SK-N-SH (cell line): ENCODE measurements around the gene SLC22A8. TPM values are rescaled to one million over a fixed set of nuclear protein-coding genes. Genes with fewer than 3 reads are reported as not detected.
A peak's percentile ranks its signal among the peaks of the same experiment; 100 is the strongest.

Experiments
- CTCF ChIA-PET: fragments of 300-600, 350-600 bp; formaldehyde crosslinking; extraction: SDS; loops from one replicate; lab custom pipeline; 2021; lab: Yijun Ruan, JAX
- POLR2A ChIA-PET: fragments of 350-600 bp; sonication (Branson Sonifier 250); formaldehyde crosslinking; extraction: SDS; loops from one replicate; lab custom pipeline; 2020; ENCODE audit warnings: antibody characterized with exemption, inconsistent platforms; lab: Yijun Ruan, JAX
- DNase-seq: peaks from one replicate; pipeline ENCODE4 v3.0.0; 2012
- H2AFZ ChIP-seq: fragments of 200-600 bp; sonication (generic); 2 replicates; pipeline ENCODE4 v1.8.1; 2016; ENCODE audit warnings: antibody characterized with exemption, mild to moderate bottlenecking, low read depth
- H3F3A ChIP-seq: fragments of 200-600 bp; sonication (generic); replicated peaks from 2 replicates; pipeline ENCODE3; 2016; ENCODE audit warnings: antibody characterized with exemption, mild to moderate bottlenecking; ENCODE audit not compliant: insufficient read depth
- H3K27ac ChIP-seq, 2 experiments: fragments of 200-500 bp in 1 of 2; fragments of 200-600 bp in 1 of 2; sonication (Bioruptor generic) in 1 of 2; sonication (generic), shearing (Covaris generic) in 1 of 2; 2 replicates each; pipeline versions ENCODE4 v1.5.1 to v1.6.1; 2014 to 2016; ENCODE audit warnings: low read depth in 2 of 2, inconsistent platforms in 1 of 2, low read length in 1 of 2, mild to moderate bottlenecking in 1 of 2, mixed read lengths in 1 of 2
- H3K27me3 ChIP-seq: fragments of 200-600 bp; sonication (generic), shearing (Covaris generic); 2 replicates; pipeline ENCODE4 v1.6.1; 2016; ENCODE audit warnings: mixed run types; ENCODE audit not compliant: insufficient read depth
- H3K36me3 ChIP-seq, 2 experiments: fragments of 200-500 bp in 1 of 2; fragments of 200-600 bp in 1 of 2; sonication (Bioruptor generic) in 1 of 2; sonication (generic) in 1 of 2; replicated peaks in 1 of 2; 2 replicates each; pipeline versions ENCODE3 to v1.5.1; 2014 to 2016; ENCODE audit warnings: low read length in 1 of 2, mild to moderate bottlenecking in 1 of 2; ENCODE audit not compliant: insufficient read depth in 2 of 2, control insufficient read depth in 1 of 2
- H3K4me1 ChIP-seq, 2 experiments: fragments of 200-500 bp in 1 of 2; fragments of 200-600 bp in 1 of 2; sonication (Bioruptor generic) in 1 of 2; sonication (generic), shearing (Covaris generic) in 1 of 2; 2 replicates each; pipeline versions ENCODE4 v1.5.1 to v1.6.1; 2014 to 2016; ENCODE audit warnings: low read depth in 1 of 2, low read length in 1 of 2, mixed run types in 1 of 2; ENCODE audit not compliant: insufficient read depth in 2 of 2, control insufficient read depth in 1 of 2
- H3K4me2 ChIP-seq: fragments of 200-600 bp; sonication (generic), shearing (Covaris generic); 2 replicates; pipeline ENCODE4 v1.6.1; 2017; ENCODE audit warnings: mixed run types
- H3K4me3 ChIP-seq, 2 experiments: fragments of 200-500 bp in 1 of 2; fragments of 200-600 bp in 1 of 2; sonication (Bioruptor generic) in 1 of 2; sonication (generic), shearing (Covaris generic) in 1 of 2; 2 replicates each; pipeline versions ENCODE4 v1.5.1 to v1.8.1; 2014 to 2016; ENCODE audit warnings: low read depth in 2 of 2, inconsistent platforms in 1 of 2, low read length in 1 of 2, mild to moderate bottlenecking in 1 of 2, mixed read lengths in 1 of 2, moderate library complexity in 1 of 2
- H3K79me2 ChIP-seq: fragments of 200-600 bp; sonication (generic); 2 replicates; pipeline ENCODE4 v1.8.1; 2017; ENCODE audit warnings: mild to moderate bottlenecking; ENCODE audit not compliant: insufficient read depth
- H3K9ac ChIP-seq: fragments of 200-600 bp; sonication (generic); 2 replicates; pipeline ENCODE4 v1.6.1; 2017; ENCODE audit warnings: mixed run types
- H3K9me2 ChIP-seq: fragments of 200-600 bp; sonication (generic); 2 replicates; pipeline ENCODE4 v1.6.1; 2017; ENCODE audit warnings: mixed run types
- H3K9me3 ChIP-seq: fragments of 200-600 bp; sonication (generic); 2 replicates; pipeline ENCODE4 v1.6.1; 2017; ENCODE audit warnings: mixed run types, mild to moderate bottlenecking, moderate library complexity
- H4K20me1 ChIP-seq: fragments of 200-600 bp; sonication (generic); 2 replicates; pipeline ENCODE4 v1.6.1; 2017; ENCODE audit warnings: mild to moderate bottlenecking, mixed run types; ENCODE audit not compliant: insufficient read depth
- EP300 ChIP-seq, 2 experiments: IDR thresholded peaks; 2 replicates each; pipeline versions ENCODE4 v1.4.0 to v1.6.1; 2012; ENCODE audit warnings: borderline replicate concordance in 1 of 2, low read depth in 1 of 2, low read length in 1 of 2
- EZH2phosphoT487 ChIP-seq: fragments of 200-600 bp; sonication (generic); IDR thresholded peaks from 2 replicates; pipeline ENCODE4 v1.6.1; 2017; ENCODE audit warnings: low read depth, mixed run types, mild to moderate bottlenecking, antibody characterized with exemption, moderate library complexity, borderline replicate concordance
- FOSL2 ChIP-seq: IDR thresholded peaks from 2 replicates; pipeline ENCODE4 v1.4.0; 2012; ENCODE audit warnings: low read depth, mild to moderate bottlenecking, moderate library complexity, borderline replicate concordance
- FOXJ3 ChIP-seq: sonication (generic); formaldehyde crosslinking; IDR thresholded peaks from 2 replicates; pipeline ENCODE4 v1.5.1; 2020; ENCODE audit warnings: mild to moderate bottlenecking, missing genetic modification reagents
- GABPA ChIP-seq: IDR thresholded peaks from 2 replicates; pipeline ENCODE4 v1.4.0; 2012; ENCODE audit warnings: low read depth, mild to moderate bottlenecking
- GATA2 ChIP-seq: sonication (generic); formaldehyde crosslinking; IDR thresholded peaks from 2 replicates; pipeline ENCODE4 v1.5.0; 2020; ENCODE audit warnings: mild to moderate bottlenecking, missing genetic modification reagents
- NFIC ChIP-seq: IDR thresholded peaks from 2 replicates; pipeline ENCODE4 v1.4.0; 2012; ENCODE audit warnings: borderline replicate concordance
- NRF1 ChIP-seq: IDR thresholded peaks from 2 replicates; pipeline ENCODE4 v1.6.1; 2012; ENCODE audit warnings: low read depth, mild to moderate bottlenecking, low read length
- RAD21 ChIP-seq: IDR thresholded peaks from 2 replicates; pipeline ENCODE4 v1.6.1; 2012; ENCODE audit warnings: mild to moderate bottlenecking, low read length
- RCOR1 ChIP-seq: fragments of 150-350 bp; IDR thresholded peaks from 2 replicates; pipeline ENCODE4 v1.6.1; 2017; ENCODE audit warnings: antibody characterized with exemption, low read length
- RFX5 ChIP-seq: IDR thresholded peaks from 2 replicates; pipeline ENCODE4 v1.6.1; 2012; ENCODE audit warnings: mild to moderate bottlenecking, improper control_type of control experiment, low read length
- TAF1 ChIP-seq: IDR thresholded peaks from 2 replicates; pipeline ENCODE4 v1.6.1; 2012; ENCODE audit warnings: low read depth, mild to moderate bottlenecking, low read length, moderate library complexity, borderline replicate concordance
- YY1 ChIP-seq: IDR thresholded peaks from 2 replicates; pipeline ENCODE4 v1.4.0; 2012; ENCODE audit warnings: low read depth, mild to moderate bottlenecking
- WGBS: methylation state at CpG from one replicate; pipeline ENCODE4 v1.1.6; 2017; ENCODE audit warnings: low lambda C conversion rate; 5-methylcytosine and 5-hydroxymethylcytosine counted together
- polyA plus RNA-seq, 3 experiments: library from polyadenylated mRNA; depleted of rRNA; stranded (reverse); fragments of >200 nt; gene quantifications; 2 replicates each; pipeline ENCODE4 v1.2.3, GENCODE V29; 2012
- TF ChIP-seq, protein P1 (sequence below): IDR thresholded peaks from 2 replicates; pipeline ENCODE4; 2012

Gene SLC22A8
- polyA plus RNA-seq, 1 of the 3 experiments (the other 2 are of a cell fraction) = not detected

GRCh38 chr11:63017306-63017974 lies 1.8 kb upstream of the SLC22A8 start:
- no peaks in the 10 kb centered on the region for H3F3A ChIP-seq
- no peaks in the 10 kb centered on the region for H3K9me3 ChIP-seq
- 0% methylated on average over 7 of the region's 8 CpGs for WGBS
- CTCF ChIA-PET = interaction anchor here (1.2 to 8.5 kb wide), 5 partner anchors 10 to 106 kb away, joined by 3 to 751 read pairs (median 94); partner anchors contain the start of gene CHRM1
- no peaks in the 10 kb centered on the region for H4K20me1 ChIP-seq
- H3K4me2 ChIP-seq = no peak overlapping the region
- TF ChIP-seq EP300 (IDR thresholded peaks at IDR 0.05; ENCODE audit: borderline replicate concordance in 1 of 2, low read depth in 1 of 2, low read length in 1 of 2) (peak in 1 of 2 experiments; percentile 74; a peak in 1 of 4 replicates), RCOR1 (peak; percentile 98), FOXJ3 (CRISPR knock-in tag) (peak; percentile 57; the same call in 1 of the 2 replicates), GATA2 (CRISPR knock-in tag) (peak; percentile 82), FOSL2 (no peak), RAD21 (peak; percentile 10; the same call in 1 of the 2 replicates)
- TF ChIP-seq, all 33 proteins: peak for 5
- peak; percentile 89 for DNase-seq
- Histone ChIP-seq H3K27me3 (no peaks in the 10 kb centered on the region; the same call in none of the 2 replicates), H3K79me2 (no peaks in the 10 kb centered on the region), H3K4me3 (no peak overlapping the region), H3K9me2 (no peaks in the 10 kb centered on the region), H3K27ac (peak overlapping the region in 1 of 2 experiments; percentile 39; a peak in 1 of 4 replicates), H3K36me3 (no peaks in the 10 kb centered on the region), H2AFZ (no peak overlapping the region), H3K4me1 (peaks cover 6 to 19% of the 10 kb centered on the region in 2 experiments; a peak in 2 of 4 replicates), H3K9ac (no peak overlapping the region)
- POLR2A ChIA-PET = interaction anchor here (1.1 to 1.2 kb wide), 2 partner anchors 106 to 176 kb away, joined by 3 to 5 read pairs; no protein-coding TSS in a partner anchor

- Histone ChIP-seq H3K4me2 (no peak overlapping the region), H3K9me2 (no peaks in the 10 kb centered on the region), H3K4me3 (no peak overlapping the region), H3K9ac (no peak overlapping the region), H3K36me3 (no peaks in the 10 kb centered on the region), H3F3A (no peaks in the 10 kb centered on the region), H3K27ac (no peak overlapping the region), H2AFZ (no peak overlapping the region), H3K79me2 (no peaks in the 10 kb centered on the region), H3K9me3 (no peaks in the 10 kb centered on the region), H4K20me1 (no peaks in the 10 kb centered on the region), H3K27me3 (no peaks in the 10 kb centered on the region; the same call in none of the 2 replicates), H3K4me1 (peaks cover 6 to 15% of the 10 kb centered on the region in 2 experiments; a peak in 2 of 4 replicates)
- no peak for DNase-seq
- ChIA-PET CTCF (interaction anchor here (0.9 to 4.9 kb wide), 4 partner anchors 9 to 109 kb away, joined by 4 to 46 read pairs (median 7); no protein-coding TSS in a partner anchor), POLR2A (no interaction called here)
- no peak for TF ChIP-seq YY1
- TF ChIP-seq NRF1 = no peak
- TF ChIP-seq EZH2phosphoT487 = no peak
- TF ChIP-seq NFIC = no peak
- TF ChIP-seq FOSL2 = no peak
- TF ChIP-seq EP300 (IDR thresholded peaks at IDR 0.05; ENCODE audit: borderline replicate concordance in 1 of 2, low read depth in 1 of 2, low read length in 1 of 2) = no peak
- TF ChIP-seq, protein P1, sequence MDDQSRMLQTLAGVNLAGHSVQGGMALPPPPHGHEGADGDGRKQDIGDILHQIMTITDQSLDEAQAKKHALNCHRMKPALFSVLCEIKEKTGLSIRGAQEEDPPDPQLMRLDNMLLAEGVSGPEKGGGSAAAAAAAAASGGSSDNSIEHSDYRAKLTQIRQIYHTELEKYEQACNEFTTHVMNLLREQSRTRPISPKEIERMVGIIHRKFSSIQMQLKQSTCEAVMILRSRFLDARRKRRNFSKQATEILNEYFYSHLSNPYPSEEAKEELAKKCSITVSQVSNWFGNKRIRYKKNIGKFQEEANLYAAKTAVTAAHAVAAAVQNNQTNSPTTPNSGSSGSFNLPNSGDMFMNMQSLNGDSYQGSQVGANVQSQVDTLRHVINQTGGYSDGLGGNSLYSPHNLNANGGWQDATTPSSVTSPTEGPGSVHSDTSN = no peak
- TF ChIP-seq TAF1 = no peak
- no peak for TF ChIP-seq GABPA
- no peak for TF ChIP-seq FOXJ3 (CRISPR knock-in tag)
- no peak for TF ChIP-seq RFX5
- WGBS = 49% methylated on average over 12 of the region's 13 CpGs
These were observed 1.1 kb downstream of the SLC22A8 start for GRCh38 chr11:63014408-63015055.
